ENCODE measurements around the gene CHAC1. TPM values are rescaled to one million over a fixed set of nuclear protein-coding genes. Genes with fewer than 3 reads are reported as not detected.

CHAC1 gene
- total RNA-seq, 1 donor from 2014 or later = 6.7 TPM

- intact Hi-C loops (cut with micrococcal nuclease) = no loop called here
These were observed 25.3 kb downstream of the CHAC1 start for GRCh38 chr15:40978562-40978961.

GRCh38 chr15:40981186-40981585 lies 27.9 kb downstream of the CHAC1 start:
- intact Hi-C loops (cut with micrococcal nuclease) = no loop called here

- intact Hi-C loops (cut with micrococcal nuclease) = no loop called here
These were observed 29.6 kb downstream of the CHAC1 start for GRCh38 chr15:40982855-40983254.

GRCh38 chr15:40984406-40984805 lies 31.1 kb downstream of the CHAC1 start:
- intact Hi-C loops (cut with micrococcal nuclease) = no loop called here

GRCh38 chr15:40984964-40985363 lies 31.7 kb downstream of the CHAC1 start:
- intact Hi-C loops (cut with micrococcal nuclease) = no loop called here

- intact Hi-C loops (cut with micrococcal nuclease) = no loop called here
These were observed 32.5 kb downstream of the CHAC1 start for GRCh38 chr15:40985541-40986330.

GRCh38 chr15:40986820-40987219 lies 33.5 kb downstream of the CHAC1 start:
- intact Hi-C loops (cut with micrococcal nuclease) = no loop called here

GRCh38 chr15:40988156-40988555 lies 34.9 kb downstream of the CHAC1 start:
- intact Hi-C loops (cut with micrococcal nuclease) = no loop called here

- intact Hi-C loops (cut with micrococcal nuclease) = loop anchor here (1.0 kb wide), 1 partner anchor 12 kb away; no protein-coding TSS in a partner anchor
These were observed 36.8 kb downstream of the CHAC1 start for GRCh38 chr15:40990080-40990479.

- intact Hi-C loops (cut with micrococcal nuclease) = loop anchor here (1.0 kb wide), 1 partner anchor 12 kb away; no protein-coding TSS in a partner anchor
These were observed 37.5 kb downstream of the CHAC1 start for GRCh38 chr15:40990789-40991188.

GRCh38 chr15:40991355-40991754 lies 38.1 kb downstream of the CHAC1 start:
- intact Hi-C loops (cut with micrococcal nuclease) = no loop called here

- intact Hi-C loops (cut with micrococcal nuclease) = no loop called here
These were observed 39.0 kb downstream of the CHAC1 start for GRCh38 chr15:40992241-40992741.

GRCh38 chr15:40992825-40993224 lies 39.6 kb downstream of the CHAC1 start:
- intact Hi-C loops (cut with micrococcal nuclease) = no loop called here

- intact Hi-C loops (cut with micrococcal nuclease) = no loop called here
These were observed 42.4 kb downstream of the CHAC1 start for GRCh38 chr15:40995656-40996055.

GRCh38 chr15:40999190-40999589 lies 45.9 kb downstream of the CHAC1 start:
- intact Hi-C loops (cut with micrococcal nuclease) = no loop called here

GRCh38 chr15:41001524-41002214 lies 48.4 kb downstream of the CHAC1 start:
- intact Hi-C loops (cut with micrococcal nuclease) = loop anchor here (1.0 kb wide), 1 partner anchor 11 kb away; no protein-coding TSS in a partner anchor

- intact Hi-C loops (cut with micrococcal nuclease) = no loop called here
These were observed 51.2 kb downstream of the CHAC1 start for GRCh38 chr15:41004490-41004889.

Other genes starting within 250 kb of the CHAC1 start
- 37.2 and 37.7 TPM in 2 replicates for gene RMDN3, start 198.2 kb upstream of the CHAC1 start, total RNA-seq
- gene GCHFR, start 189.4 kb upstream of the CHAC1 start, total RNA-seq = 28.4 and 29.1 TPM in 2 replicates
- gene C15orf62, start 183.5 kb upstream of the CHAC1 start, total RNA-seq = 0.56 and 0.63 TPM in 2 replicates
- gene ZFYVE19, start 146.4 kb upstream of the CHAC1 start, total RNA-seq = 33.8 and 34.4 TPM in 2 replicates
- gene DNAJC17, start 146.0 kb upstream of the CHAC1 start, total RNA-seq = 40.1 and 45.8 TPM in 2 replicates
- gene PPP1R14D, start 124.8 kb upstream of the CHAC1 start, total RNA-seq = not detected in 2 replicates
- 4.5 and 4.7 TPM in 2 replicates for gene SPINT1, start 109.4 kb upstream of the CHAC1 start, total RNA-seq
- gene RHOV, start 79.2 kb upstream of the CHAC1 start, total RNA-seq = 0.37 and 0.78 TPM in 2 replicates
- gene VPS18, start 59.0 kb upstream of the CHAC1 start, total RNA-seq = 21.9 and 23.2 TPM in 2 replicates
- not detected in 2 replicates for gene DLL4, start 24.1 kb upstream of the CHAC1 start, total RNA-seq
- 35.2 and 40.5 TPM in 2 replicates for gene INO80, start 162.8 kb downstream of the CHAC1 start, total RNA-seq